HG02759 (cell line): Measurements from ENCODE around the gene ASMTL.
"Not testable (repeated sequence)": the region's sequence is repeated elsewhere in the genome, so short reads cannot be mapped to it uniquely, and the experiment has no call there.

Source experiments
- ATAC-seq: cut with Tn5 transposase; IDR thresholded peaks from one replicate; pipeline ENCODE4 v1.9.1; 2021; ENCODE audit warnings: mild to moderate bottlenecking, moderate library complexity; ENCODE audit not compliant: unreplicated experiment

ASMTL gene

DNA sequence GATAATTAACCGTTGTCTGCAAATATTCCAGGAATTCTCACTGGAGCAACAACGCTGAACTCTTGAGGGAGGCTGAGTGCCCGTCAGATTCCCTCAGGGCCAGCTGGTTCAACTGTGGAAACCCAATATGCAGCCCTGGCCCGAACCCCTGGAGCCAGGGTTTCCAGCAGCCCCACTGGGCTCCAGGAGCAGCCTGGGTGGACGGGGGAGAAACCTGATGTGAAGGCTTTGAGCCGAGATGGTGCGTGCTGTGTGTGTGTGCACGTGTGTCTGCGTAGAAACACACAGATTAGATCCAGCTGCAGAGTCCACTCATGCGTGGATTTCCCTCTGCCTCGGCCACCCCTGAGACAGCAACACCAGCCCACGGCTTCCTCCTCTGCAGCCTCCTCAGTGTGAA, 41.4 kb downstream of the ASMTL start:
- ATAC-seq = no peak

DNA sequence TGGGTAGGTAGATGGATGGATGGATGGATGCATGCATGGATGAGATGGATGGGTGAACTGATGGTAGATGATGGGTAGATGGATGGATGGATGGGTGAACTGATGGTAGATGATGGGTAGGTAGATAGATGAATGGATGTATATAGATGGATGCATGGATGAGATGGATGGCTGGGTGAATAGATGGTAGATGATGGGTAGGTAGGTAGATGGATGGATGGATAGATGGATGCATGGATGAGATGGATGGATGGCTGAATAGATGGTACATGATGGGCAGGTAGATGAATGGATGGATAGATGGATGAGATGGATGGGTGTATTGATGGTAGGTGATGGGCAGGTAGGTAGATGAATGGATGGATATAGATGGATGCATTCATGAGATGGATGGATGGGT, 45.7 kb downstream of the ASMTL start:
- no peak for ATAC-seq

DNA sequence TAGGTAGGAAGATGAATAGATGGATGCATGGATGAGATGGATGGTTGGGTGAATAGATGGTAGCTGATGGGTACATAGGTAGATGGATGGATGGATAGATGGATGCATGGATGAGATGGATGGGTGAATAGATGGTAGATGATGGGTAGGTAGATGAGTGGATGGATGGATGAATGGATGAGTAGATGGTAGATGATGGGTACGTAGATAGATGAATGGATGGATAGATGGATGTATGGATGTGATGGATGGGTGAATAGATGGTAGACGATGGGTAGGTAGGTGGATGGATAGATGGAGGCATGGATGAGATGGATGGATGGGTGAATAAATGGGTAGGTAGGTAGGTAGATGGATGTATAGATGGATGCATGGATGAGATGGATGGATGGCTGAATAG, 46.9 kb downstream of the ASMTL start:
- not testable (repeated sequence) for ATAC-seq

DNA sequence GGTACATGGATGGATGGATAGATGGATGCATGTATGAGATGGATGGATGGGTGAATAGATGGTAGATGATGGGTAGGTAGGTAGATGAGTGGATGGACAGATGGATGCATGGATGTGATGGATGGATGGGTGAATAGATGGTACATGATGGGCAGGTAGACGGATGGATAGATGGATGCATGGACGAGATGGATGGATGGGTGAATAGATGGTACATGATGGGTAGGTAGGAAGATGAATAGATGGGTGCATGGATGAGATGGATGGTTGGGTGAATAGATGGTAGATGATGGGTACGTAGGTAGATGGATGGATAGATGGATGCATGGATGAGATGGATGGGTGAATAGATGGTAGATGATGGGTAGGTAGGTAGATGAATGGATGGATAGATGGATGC, 48.8 kb downstream of the ASMTL start:
- ATAC-seq = not testable (repeated sequence)

DNA sequence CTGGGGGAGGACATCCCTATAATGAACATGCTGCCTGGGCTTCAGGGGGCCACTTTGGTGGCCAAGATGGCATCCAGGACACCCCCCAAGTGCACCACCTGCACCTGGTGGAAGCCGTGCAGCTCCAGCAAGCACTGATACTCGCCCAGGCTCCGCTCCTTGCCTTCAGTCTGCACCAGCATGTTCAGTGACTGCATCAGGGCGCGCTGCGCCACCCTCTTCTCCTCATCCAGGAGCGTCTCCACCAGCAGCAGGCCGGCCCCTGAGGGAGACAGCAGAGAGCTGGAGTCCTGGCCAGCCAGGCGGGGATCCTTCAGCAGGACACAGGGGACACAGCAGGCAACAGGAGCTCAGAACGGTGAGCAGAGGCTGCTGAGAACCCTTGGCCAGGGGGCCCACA, 49.5 kb downstream of the ASMTL start:
- no peak for ATAC-seq

DNA sequence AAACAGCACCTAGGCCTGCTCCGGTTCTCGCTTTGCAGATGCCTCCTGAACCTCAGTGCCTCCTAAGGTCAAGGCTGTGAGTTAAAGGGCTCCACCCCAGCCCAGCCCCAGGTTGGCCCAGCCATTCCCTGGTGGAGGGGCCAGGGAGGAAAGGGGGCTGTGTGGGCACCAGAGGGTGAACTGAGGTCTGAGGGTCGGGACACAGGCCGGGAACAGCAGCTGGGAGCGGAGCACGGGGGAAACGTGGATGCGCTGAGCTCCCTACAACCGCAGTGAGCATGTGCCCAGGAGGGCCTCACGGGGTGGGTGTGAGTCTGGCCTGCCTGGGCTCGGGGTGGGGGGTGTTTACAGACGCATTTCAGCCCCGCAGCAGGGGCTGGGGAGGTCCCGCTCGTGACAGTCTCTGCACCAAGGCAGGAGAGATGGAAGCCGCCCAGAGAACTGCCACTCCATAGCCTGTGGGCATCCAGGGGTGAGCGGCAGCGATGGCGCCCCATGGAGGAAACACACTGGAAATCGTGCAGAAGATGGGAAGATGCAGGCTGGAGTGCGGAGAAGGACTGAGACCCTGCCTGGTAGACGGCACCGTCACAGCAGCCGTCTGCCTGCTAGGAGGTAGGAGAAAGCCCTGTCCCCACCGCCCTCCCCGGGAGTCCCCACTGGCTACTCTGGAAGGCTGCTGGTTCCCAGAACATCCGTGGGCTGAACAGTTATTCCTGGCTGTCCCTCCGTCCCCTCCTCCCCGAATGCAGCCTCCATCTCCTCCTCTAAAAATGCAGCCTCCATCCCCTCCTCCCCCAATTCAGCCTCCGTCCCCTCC, 50.9 kb downstream of the ASMTL start:
- ATAC-seq = no peak

DNA sequence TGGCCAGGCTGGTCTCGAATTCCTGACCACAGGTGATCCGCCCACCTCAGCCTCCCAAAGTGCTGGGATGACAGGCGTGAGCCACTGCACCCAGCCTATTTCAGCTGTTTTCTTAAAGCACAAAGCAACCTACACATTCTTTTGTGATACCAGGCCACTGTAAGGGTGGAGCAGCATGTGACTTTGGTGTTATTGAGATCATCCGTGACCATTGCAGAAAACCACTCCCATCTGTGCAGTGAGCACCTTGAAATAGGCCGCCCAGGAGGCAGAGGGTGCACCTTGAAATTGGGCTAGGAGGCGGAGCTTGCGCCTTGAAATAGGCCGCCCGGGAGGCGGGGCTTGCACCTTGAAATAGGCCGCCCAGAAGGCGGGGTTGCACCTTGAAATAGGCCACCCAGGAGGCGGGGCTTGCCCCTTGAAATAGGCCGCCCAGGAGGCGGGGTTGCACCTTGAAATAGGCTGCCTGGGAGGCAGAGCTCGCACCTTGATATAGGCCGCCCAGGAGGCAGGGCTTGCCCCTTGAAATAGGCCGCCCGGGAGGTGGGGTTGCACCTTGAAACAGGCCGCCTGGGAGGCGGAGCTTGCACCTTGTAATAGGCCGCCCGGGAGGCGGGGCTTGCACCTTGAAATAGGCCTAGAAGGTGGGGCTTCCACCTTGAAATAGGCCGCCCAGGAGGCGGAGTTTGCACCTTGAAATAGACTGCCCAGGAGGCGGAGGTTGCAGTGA, 51.8 kb downstream of the ASMTL start:
- ATAC-seq = no peak

DNA sequence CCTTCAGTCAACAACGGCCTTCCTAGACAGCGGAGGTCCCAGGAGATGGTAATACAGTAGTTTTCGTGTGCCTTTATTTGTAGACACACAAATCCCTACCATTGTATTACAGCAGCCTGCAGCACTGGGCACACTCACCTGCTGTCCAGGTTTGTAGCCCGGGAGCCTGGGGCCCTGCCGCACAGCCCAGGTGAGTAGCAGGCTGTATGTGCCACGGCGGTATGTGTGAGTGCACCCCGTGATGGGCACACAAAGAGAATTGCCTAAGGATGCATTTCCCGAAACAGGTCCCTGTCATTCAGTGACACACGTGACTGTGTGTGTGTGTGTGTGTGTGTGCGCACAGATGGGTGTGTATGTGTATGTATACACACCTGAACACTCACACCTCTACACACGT, 52.7 kb downstream of the ASMTL start:
- no peak for ATAC-seq

DNA sequence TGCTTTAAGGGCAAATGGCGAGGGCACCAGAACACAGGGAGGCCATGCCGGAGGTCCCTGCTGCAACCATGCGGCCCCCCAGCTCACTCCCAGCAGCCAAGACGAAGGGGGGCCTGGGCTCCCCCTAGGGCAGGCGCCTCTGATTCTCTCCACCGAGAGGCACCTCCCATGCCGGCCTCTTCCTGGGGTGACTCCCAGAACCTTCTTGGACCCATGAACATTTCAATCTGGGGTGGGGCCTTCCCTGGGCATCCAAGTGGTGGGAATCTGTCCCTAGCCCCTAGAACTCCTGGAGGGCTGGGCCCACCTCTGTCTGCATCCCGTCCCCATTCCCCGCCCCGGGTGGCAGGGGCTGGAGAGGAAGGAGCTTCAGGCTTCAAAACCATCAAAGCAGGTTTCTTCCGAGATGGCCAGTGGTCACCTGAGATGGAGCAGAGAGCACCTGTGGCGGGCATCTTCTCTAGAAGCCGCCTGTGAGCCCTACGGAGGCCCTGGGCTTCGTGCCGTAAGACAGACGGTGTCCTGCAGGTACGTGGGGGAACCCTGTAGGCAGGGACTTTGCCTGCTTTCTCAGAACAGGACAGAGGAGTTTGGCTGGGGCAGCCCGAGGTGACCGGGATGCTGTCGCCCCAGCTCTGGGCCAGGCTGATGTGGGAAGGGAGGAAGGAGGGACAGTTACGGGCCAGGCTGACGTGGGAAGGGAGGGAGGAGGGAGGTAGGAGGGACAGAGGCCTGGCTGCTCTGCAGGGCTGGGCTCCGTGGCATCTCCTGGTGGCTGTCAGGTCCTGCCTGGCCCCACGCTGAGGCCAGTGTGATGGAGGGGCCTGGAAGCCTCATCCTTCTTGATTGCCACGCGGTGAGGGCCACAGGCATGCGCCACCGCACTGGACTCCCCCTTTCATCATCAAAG, 54.0 kb downstream of the ASMTL start:
- no peak for ATAC-seq

DNA sequence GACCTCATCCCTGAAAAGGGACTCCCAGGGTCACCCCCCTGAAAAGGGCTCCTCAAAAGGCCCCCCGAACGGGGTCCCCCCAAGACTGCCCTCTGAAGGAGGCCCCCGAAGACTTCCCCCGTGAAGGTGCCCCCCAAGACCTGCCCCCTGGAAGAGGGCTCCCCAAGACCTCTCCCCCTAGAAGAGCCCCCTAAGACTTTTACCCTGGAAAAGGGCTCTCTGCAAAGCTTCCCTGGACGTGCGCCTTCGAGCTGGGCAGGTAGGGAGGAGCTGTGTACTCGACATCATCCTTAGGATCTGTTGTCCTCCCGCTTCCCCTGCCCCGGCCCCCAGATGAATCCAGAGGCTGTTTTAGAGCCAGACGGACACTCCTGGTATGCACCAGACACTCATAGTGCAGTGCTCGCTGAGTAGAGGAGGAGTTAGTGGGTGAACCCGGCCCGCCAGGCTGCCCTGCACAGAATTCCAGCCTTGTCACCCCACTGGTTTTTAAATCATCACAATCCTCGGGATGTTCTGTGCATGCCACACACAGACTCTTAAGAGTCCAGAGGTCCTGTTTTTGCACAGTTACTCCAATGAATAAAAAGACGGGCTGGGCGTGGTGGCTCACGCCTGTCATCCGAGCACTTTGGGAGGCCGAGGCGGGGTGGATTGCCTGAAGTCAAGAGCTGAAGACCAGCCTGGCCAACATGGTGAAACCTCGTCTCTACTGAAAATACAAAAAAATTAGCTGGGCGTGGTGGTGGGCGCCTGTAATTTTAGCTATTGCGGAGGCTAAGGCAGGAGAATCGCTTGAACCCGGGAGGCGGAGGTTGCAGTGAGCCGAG, 55.1 kb downstream of the ASMTL start:
- no peak for ATAC-seq

DNA sequence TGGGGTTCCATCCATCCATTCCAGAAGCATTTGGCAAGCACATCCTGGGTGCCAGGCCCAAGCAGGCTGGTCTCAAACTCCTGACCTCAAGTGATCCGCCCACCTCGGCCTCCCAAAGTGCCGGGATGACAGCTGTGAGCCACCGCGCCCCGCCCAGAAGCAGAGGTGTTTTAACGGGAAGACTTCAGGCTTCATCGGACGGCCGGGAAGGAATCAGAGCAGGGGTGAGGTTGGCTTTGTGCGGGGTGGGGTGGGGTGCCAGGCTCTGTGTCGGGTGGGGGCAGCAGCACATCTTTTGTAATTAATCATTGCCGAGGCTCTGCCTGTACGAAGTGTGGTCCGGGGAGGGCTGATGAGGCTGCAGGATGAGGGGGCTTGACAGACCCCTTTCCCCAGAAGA, 55.7 kb downstream of the ASMTL start:
- ATAC-seq = no peak

DNA sequence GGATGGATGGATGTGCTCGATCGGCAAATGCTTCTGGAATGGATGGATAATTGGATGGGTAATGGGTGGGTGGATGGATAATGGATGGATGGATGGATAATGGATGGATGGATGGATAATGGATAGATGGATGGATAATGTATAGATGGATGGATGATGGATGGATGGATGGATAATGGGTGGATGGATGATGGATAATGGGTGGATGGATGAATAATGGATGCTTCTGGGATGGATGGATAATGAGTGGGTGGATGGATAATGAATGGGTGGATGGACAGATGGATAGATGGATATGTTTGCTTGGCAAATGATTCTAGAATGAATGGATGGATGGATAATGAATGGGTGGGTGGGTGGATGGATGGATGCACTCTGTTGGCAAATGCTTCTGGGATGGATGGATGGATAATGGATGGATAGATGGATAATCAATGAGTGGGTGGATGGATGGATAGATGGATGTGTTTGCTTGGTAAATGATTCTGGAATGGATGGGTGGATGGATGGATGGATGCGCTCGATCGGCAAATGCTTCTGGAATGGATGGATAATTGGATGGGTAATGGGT, 57.0 kb downstream of the ASMTL start:
- ATAC-seq = no peak

DNA sequence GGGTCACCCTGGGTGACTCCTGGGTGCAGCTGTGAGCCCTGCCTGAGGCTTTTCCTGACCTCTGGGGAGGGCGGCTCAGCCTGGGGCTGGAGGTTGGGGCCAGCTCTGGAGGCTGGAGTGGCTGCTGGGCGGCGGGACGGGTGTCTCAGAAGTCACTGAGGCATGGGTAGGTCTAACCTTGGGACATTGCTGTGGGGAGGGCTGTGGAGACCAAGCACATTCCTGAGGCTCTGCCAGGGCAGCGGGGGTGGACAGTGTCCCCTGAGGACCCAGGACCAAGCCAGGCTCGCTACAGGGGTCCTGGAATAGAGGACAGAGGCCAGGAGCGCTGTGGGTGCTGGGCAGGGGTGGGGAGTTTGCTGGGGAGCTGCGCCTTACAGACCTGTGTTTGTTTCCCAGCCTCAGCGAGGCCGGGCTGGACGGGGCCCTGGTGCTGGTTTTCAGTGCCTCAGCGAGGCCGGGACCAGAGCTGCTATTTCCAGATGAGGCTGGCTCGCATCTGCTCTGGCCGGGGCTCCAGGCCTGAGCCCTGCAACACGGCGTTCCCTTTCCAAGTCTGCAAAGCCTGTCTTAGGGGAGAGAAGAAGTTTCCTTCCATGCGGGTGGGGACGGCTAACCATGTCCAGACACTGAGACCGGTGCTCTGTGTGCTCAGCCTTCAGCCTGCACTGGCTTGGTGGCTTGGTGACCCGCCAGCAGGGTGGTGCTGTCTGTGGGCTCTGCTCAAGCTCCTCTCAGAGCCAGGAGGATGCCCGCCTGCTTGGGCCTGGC, 57.8 kb downstream of the ASMTL start:
- ATAC-seq = no peak

DNA sequence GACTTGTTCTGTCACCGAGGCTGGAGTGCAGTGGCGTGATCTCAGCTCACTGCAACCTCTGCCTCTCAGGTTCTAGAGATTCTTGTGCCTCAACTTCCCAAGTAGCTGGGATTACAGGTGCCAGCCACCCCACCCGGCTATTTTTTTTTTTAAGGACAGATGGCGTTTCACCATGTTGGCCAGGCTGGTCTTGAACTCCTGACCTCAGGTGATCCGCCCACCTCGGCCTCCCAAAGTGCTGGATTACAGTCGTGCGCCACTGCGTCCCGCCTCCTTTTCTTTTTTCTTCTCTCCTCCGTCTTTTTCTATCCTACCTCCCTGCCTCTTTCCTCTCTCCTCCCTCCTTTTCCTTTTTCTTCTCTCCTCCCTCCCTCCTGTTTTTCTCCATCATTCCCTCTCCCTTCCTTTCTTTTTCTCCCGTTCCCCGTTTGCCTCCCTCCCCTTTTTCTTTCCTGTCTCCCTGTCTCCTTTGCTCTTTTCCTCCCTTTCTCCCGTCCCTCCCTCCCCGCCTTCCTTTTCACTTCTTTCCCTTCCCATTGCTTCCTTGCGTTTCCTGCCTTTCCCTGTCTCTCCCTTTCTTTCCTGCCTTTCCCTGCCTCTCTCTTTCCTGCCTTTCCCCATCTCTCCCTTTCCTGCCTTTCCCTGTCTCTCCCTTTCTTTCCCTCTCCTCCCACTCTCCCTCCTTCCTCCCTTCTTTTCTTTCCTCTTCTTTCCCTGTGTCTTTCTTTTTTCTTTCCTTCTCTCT, 58.7 kb downstream of the ASMTL start:
- no peak for ATAC-seq

DNA sequence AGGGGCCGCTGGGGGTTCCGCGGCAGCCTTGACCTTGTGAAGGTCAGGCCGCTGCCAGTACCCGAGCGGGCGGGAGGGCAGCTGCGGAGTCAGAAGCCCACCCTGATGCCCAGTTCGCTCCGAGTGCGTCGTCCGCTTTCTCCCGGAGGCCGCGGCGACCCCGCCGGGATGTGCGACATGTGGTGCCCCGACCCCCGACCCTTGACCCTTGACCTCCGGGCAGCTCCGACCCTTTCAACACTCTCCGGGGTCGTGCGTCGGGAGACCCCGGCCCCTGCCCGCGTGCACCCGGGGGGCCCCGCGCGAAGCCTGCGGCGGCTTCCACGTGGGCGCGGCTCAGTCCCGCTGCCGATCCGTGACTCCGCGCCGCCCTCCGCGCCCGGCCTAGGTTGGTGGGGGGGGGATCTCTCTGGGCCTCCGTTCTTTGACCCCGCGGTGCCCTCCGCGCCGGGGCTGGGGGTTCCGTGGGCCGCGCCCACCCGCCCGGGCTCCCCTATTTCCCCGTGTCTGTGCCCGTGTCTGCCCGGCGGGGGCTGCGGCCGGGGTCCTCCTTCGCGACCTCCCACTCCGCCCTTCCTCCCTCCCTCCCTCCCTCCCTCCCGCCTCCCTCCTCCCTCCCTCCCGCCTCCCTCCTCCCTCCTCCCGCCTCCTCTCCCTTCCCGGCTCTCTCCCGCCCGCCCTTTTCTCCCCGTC, 60.2 kb downstream of the ASMTL start:
- peak; percentile 28 for ATAC-seq

DNA sequence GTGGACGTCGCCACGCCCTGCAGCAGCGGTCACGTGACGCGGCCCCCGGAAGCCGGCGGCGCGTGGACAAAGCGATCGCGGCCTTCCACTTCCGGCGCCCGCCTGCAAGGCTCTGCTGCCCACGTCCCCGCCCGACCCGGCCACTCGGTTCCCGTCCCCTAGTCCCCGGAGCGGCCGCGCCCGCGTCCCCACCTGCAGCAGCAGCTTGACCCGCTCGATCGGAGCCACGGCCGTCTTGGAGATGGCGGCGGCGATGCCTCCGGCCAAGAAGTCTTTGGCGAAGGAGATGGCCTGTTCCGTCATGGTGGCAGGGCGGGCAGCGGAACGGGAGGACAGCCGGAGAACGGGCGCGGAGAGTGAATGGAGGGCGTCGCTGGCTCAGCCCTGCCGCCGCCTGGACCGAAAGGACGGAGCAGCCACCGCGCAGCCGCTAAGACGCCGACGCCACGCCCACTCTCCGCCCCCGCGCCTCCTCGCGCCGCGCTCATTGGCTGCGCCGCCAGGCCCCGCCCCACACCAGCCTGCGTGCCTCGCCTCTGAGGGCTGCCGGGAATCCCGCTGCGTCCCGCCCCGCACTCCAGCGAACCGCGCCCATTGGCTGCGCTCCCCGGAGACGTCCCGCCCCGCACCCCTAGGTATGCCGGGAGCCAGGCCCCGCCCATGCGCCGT, 60.9 kb downstream of the ASMTL start, which contains the start of gene SLC25A6:
SLC25A6 (minus strand) TSS at position 407 of the 669 bp plus-strand sequence; CDS start at position 303, 104 bp downstream.
- peak; percentile 91 for ATAC-seq

DNA sequence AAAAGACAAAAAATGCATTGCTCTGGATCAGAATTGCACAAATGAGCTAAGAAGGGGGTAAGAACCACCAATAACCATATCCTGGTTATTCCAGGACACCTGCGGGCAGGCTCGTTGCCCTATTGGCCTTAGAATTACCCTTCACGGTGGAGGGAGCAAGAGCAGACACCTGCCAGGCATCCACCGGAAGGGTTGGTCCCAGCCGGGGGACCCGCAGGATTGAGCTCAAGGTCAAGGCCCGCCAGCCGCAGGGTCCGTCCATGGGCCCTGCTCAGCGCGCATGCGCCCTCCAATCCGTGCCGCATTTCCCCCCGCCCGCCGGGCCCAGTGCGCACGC, 61.4 kb downstream of the ASMTL start:
- ATAC-seq = no peak
